ENCODE data around the gene RPS29.

DNA sequence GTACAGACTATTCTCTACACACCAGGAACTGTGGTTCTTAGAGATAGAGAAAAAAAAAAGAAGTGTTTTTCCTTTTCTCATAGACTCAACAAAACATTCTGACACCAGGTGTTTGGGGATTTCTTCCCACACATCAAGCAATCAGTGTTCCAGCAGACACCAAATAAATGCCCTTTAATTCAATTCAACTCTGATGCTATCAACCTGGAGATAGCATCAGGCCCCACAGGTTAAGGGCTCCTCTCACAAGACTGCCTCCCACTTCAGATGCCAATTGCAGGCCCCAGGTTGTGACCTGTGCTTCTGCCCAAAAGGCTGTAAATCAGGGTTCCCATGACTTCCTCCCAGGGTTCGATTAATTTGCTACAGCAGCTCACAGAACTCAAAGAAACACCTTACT is 36.7 kb downstream of the RPS29 start:
- TF ChIP-seq, protein P1, sequence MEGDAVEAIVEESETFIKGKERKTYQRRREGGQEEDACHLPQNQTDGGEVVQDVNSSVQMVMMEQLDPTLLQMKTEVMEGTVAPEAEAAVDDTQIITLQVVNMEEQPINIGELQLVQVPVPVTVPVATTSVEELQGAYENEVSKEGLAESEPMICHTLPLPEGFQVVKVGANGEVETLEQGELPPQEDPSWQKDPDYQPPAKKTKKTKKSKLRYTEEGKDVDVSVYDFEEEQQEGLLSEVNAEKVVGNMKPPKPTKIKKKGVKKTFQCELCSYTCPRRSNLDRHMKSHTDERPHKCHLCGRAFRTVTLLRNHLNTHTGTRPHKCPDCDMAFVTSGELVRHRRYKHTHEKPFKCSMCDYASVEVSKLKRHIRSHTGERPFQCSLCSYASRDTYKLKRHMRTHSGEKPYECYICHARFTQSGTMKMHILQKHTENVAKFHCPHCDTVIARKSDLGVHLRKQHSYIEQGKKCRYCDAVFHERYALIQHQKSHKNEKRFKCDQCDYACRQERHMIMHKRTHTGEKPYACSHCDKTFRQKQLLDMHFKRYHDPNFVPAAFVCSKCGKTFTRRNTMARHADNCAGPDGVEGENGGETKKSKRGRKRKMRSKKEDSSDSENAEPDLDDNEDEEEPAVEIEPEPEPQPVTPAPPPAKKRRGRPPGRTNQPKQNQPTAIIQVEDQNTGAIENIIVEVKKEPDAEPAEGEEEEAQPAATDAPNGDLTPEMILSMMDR (IDR thresholded peaks at IDR 0.05), result no peak
- TF ChIP-seq POLR2A (IDR thresholded peaks at IDR 0.05), result no peak

Measured in thyroid gland (tissue), 4 donors.